Body of pancreas (tissue), 4 donors: Measurements from ENCODE around the gene ST6GALNAC3.

Experiments
- CTCF ChIP-seq, 7 experiments: fragments of 450-650 bp in 4 of 7; fragments of 200-600 bp in 3 of 7; sonication (generic) in 3 of 7; IDR thresholded peaks; one replicate each; pipeline ENCODE4 v1.5.1; 2016 to 2019; ENCODE audit warnings: antibody characterized with exemption in 7 of 7
- POLR2A ChIP-seq, 3 donors: fragments of 450-650 bp; IDR thresholded peaks; one replicate each; pipeline ENCODE4 v1.6.1; 2016; ENCODE audit warnings: antibody characterized with exemption in 3 of 3, mild to moderate bottlenecking in 2 of 3

- TF ChIP-seq POLR2A (IDR thresholded peaks at IDR 0.05) = no peak
- no peak for TF ChIP-seq CTCF (IDR thresholded peaks at IDR 0.05)
These were observed 25.6 kb upstream of the ST6GALNAC3 start for GRCh38 chr1:76048926-76049325.
